ENCODE results near the gene TUBG1.

Gene TUBG1

DNA sequence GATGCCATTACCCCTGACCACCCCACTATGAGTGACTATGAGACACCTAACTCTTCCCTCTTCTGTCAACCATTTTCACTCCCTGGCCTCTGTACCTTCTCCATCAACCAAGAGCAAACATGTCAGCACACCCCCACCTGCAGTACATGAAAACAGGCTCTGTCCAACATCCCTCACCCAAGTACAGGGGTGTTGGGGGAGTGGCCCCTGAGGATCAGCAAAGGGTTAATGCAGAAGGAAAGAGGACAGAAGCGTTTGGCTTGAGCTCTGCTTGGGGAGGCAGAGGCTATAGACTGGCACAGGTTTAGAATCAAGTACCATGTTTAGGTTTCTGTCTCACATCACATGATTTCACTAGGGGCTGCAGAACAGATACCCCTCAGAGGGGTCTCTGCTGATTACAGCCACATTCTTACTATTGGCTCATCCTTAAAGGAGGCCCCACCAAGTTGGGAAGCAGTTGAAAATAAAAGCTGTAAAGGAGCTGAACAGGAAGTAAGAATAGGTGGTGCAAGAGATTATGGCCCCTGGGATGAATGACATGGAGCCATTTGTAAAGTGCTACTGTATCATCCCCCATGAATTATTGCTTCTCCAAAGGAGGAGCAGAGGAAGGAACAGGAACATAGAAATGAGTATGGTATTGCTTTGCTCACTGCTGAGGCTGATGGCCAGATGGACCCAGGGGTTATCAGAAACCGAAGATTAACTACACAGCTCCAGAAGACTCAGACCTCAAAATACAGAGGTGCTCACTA lies 29.5 kb upstream of the TUBG1 start:
- TF ChIP-seq, protein P1, sequence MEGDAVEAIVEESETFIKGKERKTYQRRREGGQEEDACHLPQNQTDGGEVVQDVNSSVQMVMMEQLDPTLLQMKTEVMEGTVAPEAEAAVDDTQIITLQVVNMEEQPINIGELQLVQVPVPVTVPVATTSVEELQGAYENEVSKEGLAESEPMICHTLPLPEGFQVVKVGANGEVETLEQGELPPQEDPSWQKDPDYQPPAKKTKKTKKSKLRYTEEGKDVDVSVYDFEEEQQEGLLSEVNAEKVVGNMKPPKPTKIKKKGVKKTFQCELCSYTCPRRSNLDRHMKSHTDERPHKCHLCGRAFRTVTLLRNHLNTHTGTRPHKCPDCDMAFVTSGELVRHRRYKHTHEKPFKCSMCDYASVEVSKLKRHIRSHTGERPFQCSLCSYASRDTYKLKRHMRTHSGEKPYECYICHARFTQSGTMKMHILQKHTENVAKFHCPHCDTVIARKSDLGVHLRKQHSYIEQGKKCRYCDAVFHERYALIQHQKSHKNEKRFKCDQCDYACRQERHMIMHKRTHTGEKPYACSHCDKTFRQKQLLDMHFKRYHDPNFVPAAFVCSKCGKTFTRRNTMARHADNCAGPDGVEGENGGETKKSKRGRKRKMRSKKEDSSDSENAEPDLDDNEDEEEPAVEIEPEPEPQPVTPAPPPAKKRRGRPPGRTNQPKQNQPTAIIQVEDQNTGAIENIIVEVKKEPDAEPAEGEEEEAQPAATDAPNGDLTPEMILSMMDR (IDR thresholded peaks at IDR 0.05) = no peak
- DNase-seq (ENCODE audit: low spot score) = no peak
- Histone ChIP-seq H3K27ac (no peak overlapping the region), H3K4me3 (no peak overlapping the region)

DNA sequence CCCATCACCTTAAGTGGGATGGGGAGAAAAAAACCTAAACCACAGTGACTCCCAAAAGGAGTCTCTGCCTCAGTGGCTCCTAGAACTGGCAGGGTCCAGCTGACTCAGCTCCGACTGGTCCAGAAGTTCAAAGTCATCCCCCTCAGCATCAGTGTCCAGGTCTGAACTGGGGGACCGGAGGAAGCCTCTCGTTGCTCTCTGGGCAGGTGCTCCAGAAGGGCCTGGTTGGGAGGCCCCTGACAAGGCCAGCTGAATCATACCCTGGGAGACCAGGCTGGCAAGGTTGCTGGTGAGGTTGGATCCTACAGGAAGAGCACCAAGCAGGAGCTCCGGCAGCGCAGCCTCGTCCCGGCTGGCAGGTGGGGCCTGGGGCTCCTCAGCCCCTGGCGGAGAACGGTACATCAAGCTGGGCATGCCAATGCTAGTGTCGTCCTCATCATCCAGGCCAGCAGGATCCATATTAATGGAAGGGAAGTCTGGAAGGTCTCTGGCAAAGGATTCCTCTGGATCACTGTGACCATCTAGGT lies 27.7 kb upstream of the TUBG1 start:
- no peak for DNase-seq (ENCODE audit: low spot score)
- Histone ChIP-seq H3K4me3 (no peak overlapping the region), H3K27ac (no peak overlapping the region)
- TF ChIP-seq, protein P1 (IDR thresholded peaks at IDR 0.05) = no peak

DNA sequence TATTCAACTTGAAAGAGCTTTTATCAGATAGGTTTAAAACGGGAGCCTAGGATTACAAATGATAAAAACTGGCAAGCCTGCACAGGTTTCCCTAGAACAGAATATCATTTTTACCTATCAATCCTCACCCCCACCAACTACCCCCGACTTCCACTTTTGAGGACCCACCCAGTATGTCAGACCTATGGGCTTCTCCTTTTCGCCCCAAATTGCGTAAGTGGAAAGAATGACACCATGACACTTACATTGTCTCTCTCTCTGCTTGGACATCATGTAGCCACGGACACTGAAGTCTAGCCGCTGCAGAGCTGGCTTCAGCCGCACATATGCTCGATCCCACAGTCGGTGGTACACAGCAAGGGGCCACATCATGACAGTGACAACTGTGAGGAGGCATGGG lies 24.6 kb upstream of the TUBG1 start:
- DNase-seq (ENCODE audit: low spot score) = peak; percentile 31
- no peak overlapping the region for H3K4me3 ChIP-seq
- TF ChIP-seq, protein P1 (IDR thresholded peaks at IDR 0.05) = no peak
- H3K27ac ChIP-seq = no peak overlapping the region

DNA sequence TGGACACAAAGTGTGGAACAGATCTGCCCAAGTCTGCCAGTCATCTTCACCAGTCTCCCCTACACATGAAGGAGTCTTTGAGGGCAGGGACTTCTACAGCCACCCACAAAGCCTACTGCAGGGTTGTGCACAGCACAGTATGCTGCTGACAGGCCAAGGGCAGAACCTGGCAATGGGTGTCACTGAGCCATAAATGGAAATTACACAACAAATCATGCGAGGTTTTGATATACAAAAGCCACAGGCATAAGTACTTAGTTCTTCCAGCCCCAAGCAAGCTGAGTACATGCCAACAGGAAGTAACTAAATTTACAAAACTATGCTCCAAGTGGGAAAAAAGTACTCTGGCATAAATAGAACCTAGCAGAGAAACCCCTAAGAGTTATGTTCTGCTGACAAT lies 24.1 kb upstream of the TUBG1 start:
- TF ChIP-seq, protein P1 (IDR thresholded peaks at IDR 0.05) = no peak
- H3K4me3 ChIP-seq = no peak overlapping the region
- no peak for DNase-seq (ENCODE audit: low spot score)
- no peak overlapping the region for H3K27ac ChIP-seq

DNA sequence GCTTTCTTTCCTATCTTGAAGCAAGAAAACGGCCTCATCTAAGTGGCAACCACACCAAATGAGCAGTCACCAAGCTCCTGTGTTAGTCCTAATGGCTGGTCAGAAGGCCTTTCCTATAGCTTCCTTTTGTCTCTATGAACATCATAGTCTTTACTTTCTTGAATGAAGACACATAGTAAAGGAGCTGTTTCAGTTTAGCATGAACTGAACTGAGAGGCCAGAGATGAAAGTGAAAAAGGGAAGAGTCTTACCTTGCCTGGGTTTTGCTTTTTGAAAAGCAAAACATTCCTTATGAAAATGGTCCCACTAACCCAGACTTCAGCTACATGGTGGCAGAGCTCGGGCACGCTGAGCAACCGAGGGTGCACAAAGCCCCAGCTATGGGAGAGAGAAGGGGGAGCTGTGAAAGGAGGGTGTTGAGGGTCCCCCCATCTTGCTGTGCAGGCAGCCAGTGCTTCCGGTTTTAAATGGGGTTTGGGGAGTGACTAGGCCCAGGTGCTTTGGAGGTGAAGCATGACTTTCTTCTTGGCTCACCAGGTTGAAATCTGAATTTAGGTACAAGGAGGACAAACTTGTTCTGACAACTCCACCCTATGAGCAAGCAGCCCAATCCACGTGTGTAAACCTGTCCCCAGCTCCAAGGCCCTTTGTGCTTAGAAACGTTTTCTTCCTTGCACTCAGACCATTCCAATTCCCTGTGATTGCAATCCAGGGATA lies 22.8 kb upstream of the TUBG1 start:
- H3K27ac ChIP-seq = no peak overlapping the region
- no peak for DNase-seq (ENCODE audit: low spot score)

DNA sequence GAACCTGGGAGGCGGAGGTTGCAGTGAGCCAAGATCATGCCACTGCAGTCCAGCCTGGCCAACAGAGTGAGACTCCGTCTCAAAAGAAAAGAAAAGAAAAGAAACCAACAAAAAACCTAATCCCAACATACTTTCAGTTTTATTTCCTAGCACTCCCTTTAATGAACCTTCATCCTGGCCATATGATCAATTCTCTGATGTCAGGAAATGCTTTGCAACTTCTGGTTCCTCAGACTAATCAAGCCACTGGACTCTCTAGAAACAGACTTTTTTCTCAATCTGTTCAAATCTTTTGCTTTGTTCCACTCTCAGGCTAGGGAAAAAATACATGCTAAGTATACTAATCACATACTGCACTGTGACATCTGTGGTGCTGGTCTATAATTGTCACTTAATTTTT lies 18.6 kb upstream of the TUBG1 start:
- TF ChIP-seq, protein P1 (IDR thresholded peaks at IDR 0.05) = no peak
- no peak for DNase-seq (ENCODE audit: low spot score)

More for the DNA sequence above, 22.8 kb upstream of the TUBG1 start:
- TF ChIP-seq, protein P1 (IDR thresholded peaks at IDR 0.05) = no peak
- H3K4me3 ChIP-seq = no peak overlapping the region

More for the DNA sequence above, 18.6 kb upstream of the TUBG1 start:
- H3K27ac ChIP-seq = no peak overlapping the region
- no peak overlapping the region for H3K4me3 ChIP-seq
